Measurements from ENCODE around the gene KLHDC8B. TPM values are rescaled to one million over a fixed set of nuclear protein-coding genes. Genes with fewer than 3 reads are reported as not detected.
A peak's percentile ranks its signal among the peaks of the same experiment; 100 is the strongest.

Gene KLHDC8B
- total and polyA plus RNA-seq, 12 donors: 127 to 501 (median 237) TPM

DNA sequence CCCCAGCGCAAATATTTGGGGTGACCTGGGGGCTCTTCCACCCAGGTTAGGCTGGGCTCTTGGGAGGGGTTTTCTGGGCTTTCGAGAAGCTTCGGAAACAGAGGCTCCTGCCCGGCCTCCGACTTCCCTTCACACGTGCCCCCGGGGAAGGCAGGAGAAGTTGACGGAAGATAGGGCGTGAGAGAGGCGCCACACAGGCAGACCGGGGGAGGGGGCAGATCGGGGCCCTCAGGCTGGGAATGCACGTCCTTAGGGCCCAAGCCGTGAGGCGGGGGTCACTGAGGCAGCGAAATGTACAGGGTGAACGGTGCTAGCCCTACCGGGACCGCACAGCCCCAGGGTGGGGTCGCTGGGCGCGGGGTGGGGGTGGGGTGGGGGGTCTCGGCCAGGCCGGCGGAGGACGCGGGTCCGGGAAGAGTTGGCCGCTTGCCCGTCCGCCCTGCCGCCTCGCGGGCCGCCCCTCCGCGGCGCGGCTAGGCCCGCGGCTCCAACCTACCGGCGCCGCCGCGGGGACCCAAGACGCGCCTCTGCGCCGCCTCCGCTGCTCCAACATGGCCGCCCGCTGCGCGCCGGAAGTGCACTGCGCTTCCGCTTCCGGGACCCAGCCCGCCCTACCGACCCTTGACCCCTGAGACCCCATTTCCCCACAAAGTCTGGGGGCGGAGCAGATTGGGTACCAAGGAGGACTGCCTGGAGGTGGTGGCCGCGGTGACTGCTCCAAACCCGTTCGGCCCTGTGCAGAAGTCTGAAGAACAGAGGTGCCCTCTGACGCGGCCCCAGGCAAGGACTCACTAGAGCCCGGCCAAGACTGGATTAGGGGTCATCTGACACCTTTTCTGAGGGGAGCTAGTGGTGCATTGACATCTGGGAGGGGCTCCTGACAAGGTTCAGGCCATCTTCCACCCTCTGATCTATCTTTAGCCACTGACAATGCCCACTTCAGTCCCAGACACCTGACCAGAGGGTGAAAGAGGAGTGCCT lies 5.3 kb upstream of the KLHDC8B start, which contains the start of gene CCDC71:
Gene CCDC71, minus strand, starts transcription at position 561 of the 981 bp plus-strand sequence. CDS start 2,123 bp downstream, outside the sequence.
- no peaks in the 10 kb centered on the region for H3K27me3 ChIP-seq
- H3K4me3 ChIP-seq: peak within 1 kb of the TSS in 3 of 4 donors; percentile 61 to 95 (median 85)
- H3K9me3 ChIP-seq (replicated peaks in 1 of 3): no peaks in the 10 kb centered on the region
- 0 to 27% (median 5%) methylated on average over 7 to 69 of the region's 69 CpGs for WGBS, 4 donors
- intact Hi-C loops (cut with DNase I): loop anchor here in 1 of 2 donors (5.0 kb wide), 1 partner anchor 276 kb away; no protein-coding TSS in a partner anchor
- TF ChIP-seq POLR2A (IDR thresholded peaks at IDR 0.05) (peak in 1 of 2 donors; percentile 35), CTCF (IDR thresholded peaks at IDR 0.05) (no peak)
- peak; percentile 67 to 82 (median 74) for DNase-seq
- peaks cover 26 to 40% of the 10 kb centered on the region in 2 donors for H3K4me1 ChIP-seq (replicated peaks in 1 of 2)
- peaks cover 0 to 15% of the 10 kb centered on the region in 2 donors for H3K36me3 ChIP-seq (replicated peaks in 1 of 2)
- peak within 1 kb of the TSS in 4 of 5 donors; percentile 34 to 99 (median 89) for H3K27ac ChIP-seq

GRCh38 chr3:49166752-49167556 lies 4.4 kb upstream of the KLHDC8B start:
- no peak for TF ChIP-seq CTCF (IDR thresholded peaks at IDR 0.05)
- TF ChIP-seq POLR2A (IDR thresholded peaks at IDR 0.05): no peak
- 88 to 98% (median 90%) methylated on average over 4 to 6 of the region's 6 CpGs for WGBS, 4 donors
- intact Hi-C loops (cut with DNase I): loop anchor here in 1 of 2 donors (5.0 kb wide), 1 partner anchor 275 kb away; no protein-coding TSS in a partner anchor
- Histone ChIP-seq H3K27me3 (no peaks in the 10 kb centered on the region), H3K9me3 (replicated peaks in 1 of 3) (no peaks in the 10 kb centered on the region), H3K4me3 (peak overlapping the region in 2 of 4 donors; percentile 61 to 95), H3K27ac (peak overlapping the region in 3 of 5 donors; percentile 89 to 99 (median 89)), H3K36me3 (replicated peaks in 1 of 2) (peaks cover 0 to 15% of the 10 kb centered on the region in 2 donors), H3K4me1 (replicated peaks in 1 of 2) (peaks cover 26 to 41% of the 10 kb centered on the region in 2 donors)
- no peak for DNase-seq

- Histone ChIP-seq H3K4me1 (replicated peaks in 1 of 2) (peaks cover 43 to 49% of the 10 kb centered on the region in 2 donors), H3K36me3 (replicated peaks in 1 of 2) (peaks cover 0 to 22% of the 10 kb centered on the region in 2 donors), H3K9me3 (replicated peaks in 1 of 3) (no peaks in the 10 kb centered on the region), H3K27me3 (no peaks in the 10 kb centered on the region), H3K27ac (peak overlapping the region; percentile 43 to 93 (median 89)), H3K4me3 (peak overlapping the region in 3 of 4 donors; percentile 37 to 63 (median 59))
- intact Hi-C loops (cut with DNase I): loop anchor here (5.0 kb wide), 1 partner anchor 107 kb away; the partner anchor contains the start of gene C3orf62 (in 2 of the 2)
- 7 to 30% (median 13%) methylated on average over 1 of the region's 1 CpG for WGBS, 4 donors
- TF ChIP-seq CTCF (IDR thresholded peaks at IDR 0.05) (no peak), POLR2A (IDR thresholded peaks at IDR 0.05) (no peak)
- DNase-seq: no peak
These were observed 667 bp upstream of the KLHDC8B start for GRCh38 chr3:49170744-49171118.
